DOHH2 (cell line): Measurements from ENCODE around the gene ZNF132.

ENCODE experiments used
- CTCF ChIP-seq: fragments of 200-600 bp; sonication (generic); IDR thresholded peaks from one replicate; pipeline ENCODE4 v1.5.1; 2014; ENCODE audit warnings: antibody characterized with exemption, mild to moderate bottlenecking, low read depth, low read length; ENCODE audit not compliant: poor library complexity, severe bottlenecking
- EZH2phosphoT487 ChIP-seq: fragments of 200-600 bp; sonication (generic); IDR thresholded peaks from 2 replicates; pipeline ENCODE4 v1.6.1; 2017; ENCODE audit warnings: borderline replicate concordance, mild to moderate bottlenecking, antibody characterized with exemption, low read length, moderate library complexity, mixed read lengths

DNA sequence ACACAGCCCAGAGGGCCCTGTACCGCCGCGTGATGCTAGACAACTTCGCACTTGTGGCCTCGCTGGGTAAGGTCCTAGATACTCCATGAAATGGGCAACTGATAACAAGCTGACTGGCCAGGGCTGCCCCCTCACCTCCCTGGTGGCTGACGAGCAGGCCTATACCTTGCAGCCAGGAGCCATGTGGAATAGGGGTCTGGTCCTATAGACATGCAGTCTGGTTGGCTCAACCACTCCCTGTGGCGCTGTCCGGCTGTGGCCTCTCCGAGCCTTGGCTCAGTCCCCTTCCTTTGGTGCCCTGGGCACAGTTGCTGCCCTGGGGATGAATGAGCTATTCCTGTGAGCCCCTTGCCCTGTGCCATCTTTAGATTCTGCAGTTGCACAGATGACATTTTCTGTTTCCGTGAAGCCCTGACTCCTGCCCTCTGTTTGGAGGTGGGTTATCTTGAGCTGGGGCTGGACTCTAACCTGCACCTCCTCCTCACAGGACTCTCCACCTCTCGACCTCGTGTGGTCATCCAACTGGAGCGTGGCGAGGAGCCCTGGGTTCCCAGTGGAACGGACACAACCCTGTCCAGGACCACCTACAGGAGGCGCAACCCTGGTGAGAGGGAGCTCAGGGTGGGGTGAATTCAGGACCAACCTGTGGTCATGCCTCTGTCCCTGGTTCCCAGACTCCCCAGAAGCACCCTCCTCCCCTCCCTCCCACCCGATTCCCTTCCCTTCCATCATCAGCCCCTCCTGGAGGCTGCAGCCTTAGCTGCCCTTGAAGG lies 29.5 kb upstream of the ZNF132 start:
- TF ChIP-seq CTCF: no peak
- no peak for TF ChIP-seq EZH2phosphoT487
